Sigmoid colon (tissue), 7 donors: ENCODE measurements around the gene CFAP45. TPM values are rescaled to one million over a fixed set of nuclear protein-coding genes. Genes with fewer than 3 reads are reported as not detected.

Source experiments
- DNase-seq: peaks from one replicate; pipeline ENCODE4 v3.0.0-alpha.2; 2019
- H3K27ac ChIP-seq, 4 donors: fragments of 200-600 bp; sonication (generic); one replicate each; pipeline ENCODE4 v1.5.1; 2016 to 2019; ENCODE audit warnings: mild to moderate bottlenecking in 1 of 4
- H3K27me3 ChIP-seq, 3 donors: fragments of 200-600 bp; sonication (generic); one replicate each; pipeline ENCODE4 v1.5.1; 2019; ENCODE audit warnings: mild to moderate bottlenecking in 1 of 3
- H3K36me3 ChIP-seq, 4 donors: fragments of 200-600 bp; sonication (generic); one replicate each; pipeline ENCODE4 v1.5.1; 2016 to 2019
- H3K4me1 ChIP-seq, 4 donors: fragments of 200-600 bp; sonication (generic); one replicate each; pipeline ENCODE4 v1.5.1; 2017 to 2019
- H3K4me3 ChIP-seq, 4 donors: fragments of 200-600 bp; sonication (generic); one replicate each; pipeline ENCODE4 v1.5.1; 2017 to 2019; ENCODE audit warnings: mild to moderate bottlenecking in 2 of 4, moderate library complexity in 1 of 4
- H3K9me3 ChIP-seq, 4 donors: fragments of 200-600 bp in 3 of 4; sonication (generic) in 3 of 4; one replicate each; pipeline versions ENCODE4 v1.5.1 to v1.6.1; 2013 to 2019
- CTCF ChIP-seq, 4 experiments: fragments of 450-650 bp in 3 of 4; fragments of 200-600 bp in 1 of 4; IDR thresholded peaks; one replicate each; pipeline ENCODE4 v1.5.1; 2016 to 2019; ENCODE audit warnings: antibody characterized with exemption in 4 of 4, mild to moderate bottlenecking in 3 of 4, moderate library complexity in 2 of 4
- EP300 ChIP-seq, 4 donors: sonication (generic); formaldehyde crosslinking; IDR thresholded peaks; one replicate each; pipeline ENCODE4 v1.6.1; 2017; ENCODE audit warnings: antibody characterized with exemption in 4 of 4
- POLR2A ChIP-seq, 2 donors: fragments of 450-650 bp; IDR thresholded peaks; one replicate each; pipeline ENCODE4 v1.6.1; 2016; ENCODE audit warnings: antibody characterized with exemption in 2 of 2, mild to moderate bottlenecking in 2 of 2, moderate library complexity in 2 of 2
- POLR2AphosphoS5 ChIP-seq, 4 donors: sonication (generic); formaldehyde crosslinking; IDR thresholded peaks; one replicate each; pipeline ENCODE4 v1.6.1; 2017; ENCODE audit warnings: antibody characterized with exemption in 4 of 4
- WGBS, 2 donors: extraction: QIAGEN DNeasy Blood & Tissue Kit; methylation state at CpG; one replicate each; pipeline ENCODE4 v1.1.7; 2013; 5-methylcytosine and 5-hydroxymethylcytosine counted together
- intact Hi-C: fragments of 100-400 bp; cut with DNase I; formaldehyde crosslinking; loops from one replicate; pipeline ENCODE4 v1.15.1; 2023
- polyA plus RNA-seq, 3 donors: library from polyadenylated mRNA; stranded (reverse); fragments of 200-250 nt; gene quantifications; one replicate each; pipeline ENCODE4 v1.2.3, GENCODE V29; 2013
- total RNA-seq, 4 donors: library from RNA; depleted of rRNA; stranded (reverse); fragments of >200 nt; gene quantifications; one replicate each; pipeline ENCODE4 v1.1.0, GENCODE V29; 2016
- donor health status: healthy with polysubstance abuse.
- donor health status: Bipolar disorder and iron deficiency.
- donor health status: healthy.

CFAP45 gene
- total and polyA plus RNA-seq, 7 donors = 0.29 to 1.8 (median 1.0) TPM; not detected in 3

- no peaks in the 10 kb centered on the region for H3K27me3 ChIP-seq
- WGBS, 2 donors = 93 to 97% methylated on average over 11 of the region's 11 CpGs
- peaks cover 0 to 10% (median 8%) of the 10 kb centered on the region in 4 donors for H3K4me1 ChIP-seq
- no peak overlapping the region for H3K4me3 ChIP-seq
- no peaks in the 10 kb centered on the region for H3K9me3 ChIP-seq
- DNase-seq = no peak
- no peak for TF ChIP-seq EP300 (IDR thresholded peaks at IDR 0.05)
- TF ChIP-seq POLR2A (IDR thresholded peaks at IDR 0.05) = no peak
- no peak for TF ChIP-seq POLR2AphosphoS5 (IDR thresholded peaks at IDR 0.05)
- TF ChIP-seq CTCF (IDR thresholded peaks at IDR 0.05) = no peak
- H3K36me3 ChIP-seq = no peaks in the 10 kb centered on the region
- no peak overlapping the region for H3K27ac ChIP-seq
- intact Hi-C loops = no loop called here
Observed at GRCh38 chr1:159930216-159930615, 30.3 kb upstream of the CFAP45 start.

- no peaks in the 10 kb centered on the region for H3K36me3 ChIP-seq
- no peaks in the 10 kb centered on the region for H3K9me3 ChIP-seq
- no peak overlapping the region for H3K27ac ChIP-seq
- TF ChIP-seq POLR2A (IDR thresholded peaks at IDR 0.05) (no peak), EP300 (IDR thresholded peaks at IDR 0.05) (no peak), CTCF (IDR thresholded peaks at IDR 0.05) (no peak), POLR2AphosphoS5 (IDR thresholded peaks at IDR 0.05) (no peak)
- H3K27me3 ChIP-seq = no peaks in the 10 kb centered on the region
- peaks cover 0 to 14% (median 8%) of the 10 kb centered on the region in 4 donors for H3K4me1 ChIP-seq
- no peak overlapping the region for H3K4me3 ChIP-seq
- DNase-seq = no peak
- intact Hi-C loops = loop anchor here (10.0 kb wide), 1 partner anchor 145 kb away; the partner anchor contains the start of gene DUSP23
- WGBS, 2 donors = 86 to 90% methylated on average over 48 of the region's 48 CpGs
Observed at GRCh38 chr1:159929155-159930051, 29.4 kb upstream of the CFAP45 start.

GRCh38 chr1:159928491-159929050, 28.6 kb upstream of the CFAP45 start:
- no peaks in the 10 kb centered on the region for H3K9me3 ChIP-seq
- WGBS, 2 donors = 96% methylated on average over 18 of the region's 18 CpGs
- intact Hi-C loops = loop anchor here (10.0 kb wide), 1 partner anchor 144 kb away; the partner anchor contains the start of gene DUSP23
- no peaks in the 10 kb centered on the region for H3K36me3 ChIP-seq
- TF ChIP-seq EP300 (IDR thresholded peaks at IDR 0.05) (no peak), POLR2AphosphoS5 (IDR thresholded peaks at IDR 0.05) (no peak), CTCF (IDR thresholded peaks at IDR 0.05) (no peak), POLR2A (IDR thresholded peaks at IDR 0.05) (no peak)
- H3K27ac ChIP-seq = no peak overlapping the region
- DNase-seq = no peak
- peaks cover 0 to 22% (median 12%) of the 10 kb centered on the region in 4 donors for H3K4me1 ChIP-seq
- H3K27me3 ChIP-seq = no peaks in the 10 kb centered on the region
- H3K4me3 ChIP-seq = no peak overlapping the region

- peaks cover 0 to 29% (median 19%) of the 10 kb centered on the region in 4 donors for H3K4me1 ChIP-seq
- H3K27ac ChIP-seq = no peak overlapping the region
- intact Hi-C loops = loop anchor here (10.0 kb wide), 1 partner anchor 143 kb away; the partner anchor contains the start of gene DUSP23
- no peaks in the 10 kb centered on the region for H3K27me3 ChIP-seq
- TF ChIP-seq POLR2AphosphoS5 (IDR thresholded peaks at IDR 0.05) (no peak), CTCF (IDR thresholded peaks at IDR 0.05) (no peak), EP300 (IDR thresholded peaks at IDR 0.05) (no peak), POLR2A (IDR thresholded peaks at IDR 0.05) (no peak)
- H3K4me3 ChIP-seq = no peak overlapping the region
- WGBS, 2 donors = 53 to 78% methylated on average over 13 of the region's 13 CpGs
- H3K9me3 ChIP-seq = no peaks in the 10 kb centered on the region
- no peaks in the 10 kb centered on the region for H3K36me3 ChIP-seq
- no peak for DNase-seq
Observed at GRCh38 chr1:159927849-159928431, 28.0 kb upstream of the CFAP45 start.
